Dermis lymphatic vessel endothelial cell (primary cell): ENCODE data around the gene PRAMEF6. TPM values are rescaled to one million over a fixed set of nuclear protein-coding genes. Genes with fewer than 3 reads are reported as not detected.

ENCODE experiments used
- total RNA-seq: library from RNA; depleted of rRNA; stranded (reverse); fragments of >200 nt; gene quantifications from 2 replicates; pipeline ENCODE4 v1.2.1, GENCODE V29; 2014

Gene PRAMEF6
- not detected in 2 replicates for total RNA-seq

DNA sequence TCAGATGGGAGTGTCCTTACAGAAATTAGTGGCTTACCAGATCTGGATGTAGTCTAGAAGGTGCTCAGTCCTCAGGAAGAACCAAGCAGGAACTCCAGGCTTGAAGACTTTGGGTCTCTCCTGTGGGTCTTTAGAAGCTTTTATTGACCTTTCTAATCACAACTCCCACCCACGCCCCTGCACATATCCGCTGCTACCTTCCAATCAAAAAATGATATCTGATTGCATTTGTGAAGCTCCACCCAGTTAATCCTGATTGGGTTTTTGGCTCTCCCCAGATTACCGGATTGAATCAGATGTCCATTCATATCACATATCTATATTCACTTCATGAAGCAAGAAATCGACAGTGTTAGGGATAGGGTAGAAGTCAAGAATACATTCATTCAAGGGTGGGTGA, at the start of gene PRAMEF6:
Gene PRAMEF6, minus strand, starts transcription at position 101 of the 400 bp plus-strand sequence. CDS start 5,062 bp downstream, outside the sequence.

DNA sequence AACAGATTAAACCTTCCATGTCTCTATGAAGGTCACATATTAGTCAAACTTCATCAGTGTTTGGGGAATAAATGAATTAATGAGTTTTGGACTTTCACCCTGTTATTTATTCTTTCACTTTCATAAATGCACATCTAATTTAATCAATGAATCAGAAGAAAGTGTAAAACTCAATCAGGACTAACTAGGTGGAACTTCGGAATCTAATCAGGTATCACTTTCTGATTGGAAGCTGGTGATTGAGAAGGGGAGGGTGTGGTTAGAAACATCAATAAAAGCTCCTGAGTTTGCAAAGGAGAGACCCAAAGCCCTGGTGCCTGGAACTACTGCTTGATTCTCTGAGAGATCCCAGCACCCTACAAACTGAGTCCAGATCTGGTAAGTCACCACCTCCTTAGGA, 31.1 kb downstream of the PRAMEF6 start, which contains the start of gene PRAMEF7:
Gene PRAMEF7, plus strand, starts transcription at position 301 of the 400 bp plus-strand sequence. CDS start 1,083 bp downstream, outside the sequence.

DNA sequence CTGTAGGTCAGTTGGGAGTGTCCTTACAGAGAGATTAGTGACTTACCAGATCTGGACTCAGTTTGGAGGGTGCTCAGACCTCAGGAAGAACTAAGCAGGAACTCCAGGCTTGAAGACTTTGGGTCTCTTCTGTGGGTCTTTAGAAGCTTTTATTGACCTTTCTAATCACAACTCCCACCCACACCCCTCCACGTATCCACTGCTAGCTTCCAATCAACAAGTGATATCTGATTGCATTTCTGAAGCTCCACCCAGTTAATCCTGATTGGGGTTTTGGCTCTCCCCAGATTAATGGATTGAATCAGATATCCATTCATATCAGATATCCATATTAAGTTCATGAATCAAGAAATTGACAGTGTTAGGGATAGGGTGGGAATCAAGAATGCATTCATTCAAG, 49.2 kb downstream of the PRAMEF6 start, which contains the start of gene PRAMEF10:
Gene PRAMEF10, minus strand, starts transcription at position 101 of the 400 bp plus-strand sequence. CDS start 2,423 bp downstream, outside the sequence.

Other genes starting within 250 kb of the PRAMEF6 start
- not detected in 2 replicates for gene AADACL3, start 231.5 kb downstream of the PRAMEF6 start, total RNA-seq
- gene CFAP107, start 201.4 kb downstream of the PRAMEF6 start, total RNA-seq, result under 0.01 TPM in 1 of 2 replicates, not detected in the other
- gene PRAMEF12, start 173.8 kb downstream of the PRAMEF6 start, total RNA-seq, result not detected in 2 replicates
- gene PRAMEF1, start 156.2 kb downstream of the PRAMEF6 start, total RNA-seq, result under 0.01 TPM in 1 of 2 replicates, not detected in the other
- gene PRAMEF11, start 116.2 kb downstream of the PRAMEF6 start, total RNA-seq, result not detected in 2 replicates
- gene HNRNPCL1, start 98.9 kb downstream of the PRAMEF6 start, total RNA-seq, result not detected in 2 replicates
- not detected in 2 replicates for gene PRAMEF2, start 90.5 kb downstream of the PRAMEF6 start, total RNA-seq
- gene PRAMEF4, start 61.4 kb downstream of the PRAMEF6 start, total RNA-seq, result not detected in 2 replicates
- gene PRAMEF10, start 49.3 kb downstream of the PRAMEF6 start, total RNA-seq, result not detected in 2 replicates
- gene PRAMEF7, start 31.0 kb downstream of the PRAMEF6 start, total RNA-seq, result not detected in 2 replicates
- not detected in 2 replicates for gene PRAMEF27, start 109.0 kb upstream of the PRAMEF6 start, total RNA-seq
- gene HNRNPCL3, start 113.2 kb upstream of the PRAMEF6 start, total RNA-seq, result not detected in 2 replicates
- gene PRAMEF25, start 123.2 kb upstream of the PRAMEF6 start, total RNA-seq, result not detected in 2 replicates
- gene HNRNPCL2, start 169.3 kb upstream of the PRAMEF6 start, total RNA-seq, result not detected in 2 replicates
- gene PRAMEF26, start 208.4 kb upstream of the PRAMEF6 start, total RNA-seq, result not detected in 2 replicates
- not detected in 2 replicates for gene HNRNPCL4, start 218.1 kb upstream of the PRAMEF6 start, total RNA-seq
- gene PRAMEF9, start 224.3 kb upstream of the PRAMEF6 start, total RNA-seq, result not detected in 2 replicates